AG09319 (cell line): Measurements from ENCODE around the gene KIF26B.

Experiments
- DNase-seq: peaks from one replicate; pipeline ENCODE4 v3.0.0-alpha.2; 2010; ENCODE audit warnings: low read depth; ENCODE audit errors: extremely low read depth
- CTCF ChIP-seq: IDR thresholded peaks from 2 replicates; pipeline ENCODE4 v1.5.1; 2011; ENCODE audit warnings: low read depth, mild to moderate bottlenecking, inconsistent platforms, low read length, moderate library complexity

KIF26B gene

DNA sequence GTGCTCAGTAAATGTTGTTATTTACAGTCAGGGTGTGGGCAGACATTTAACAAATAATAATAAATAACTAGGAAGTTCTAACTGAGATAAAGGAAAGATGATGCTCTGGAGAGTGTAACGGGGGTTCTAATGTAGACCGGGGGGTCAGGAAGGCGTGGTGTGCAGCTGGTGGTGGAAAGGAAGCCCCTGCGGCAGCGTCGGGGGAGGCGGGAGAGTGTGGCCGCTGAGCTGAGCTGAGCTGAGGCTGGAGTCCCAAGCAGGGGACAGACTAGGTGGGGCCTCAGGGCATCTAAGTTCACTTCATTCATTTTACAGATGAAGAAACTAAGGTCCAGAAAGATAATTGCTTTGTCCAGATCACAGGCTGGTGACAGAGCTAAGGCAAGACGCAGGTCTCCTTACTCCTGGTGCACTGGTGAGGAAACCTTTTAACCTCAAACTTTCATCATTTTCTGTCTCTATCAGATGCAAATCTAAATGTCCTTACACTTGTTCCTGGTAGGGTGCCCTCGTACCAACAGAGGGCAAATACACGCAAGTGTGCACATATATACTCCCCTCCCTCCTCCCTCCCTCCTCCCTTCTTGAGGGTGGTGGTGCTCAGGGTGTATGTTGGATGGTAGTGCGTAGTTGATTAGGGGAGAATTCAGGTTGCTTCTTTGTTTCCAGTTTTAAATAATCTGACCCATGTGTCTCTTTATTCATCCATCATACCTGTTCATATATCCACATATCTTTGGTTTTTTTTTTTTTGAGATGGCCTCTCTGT lies 44.1 kb downstream of the KIF26B start:
- DNase-seq: no peak
- no peak for TF ChIP-seq CTCF

DNA sequence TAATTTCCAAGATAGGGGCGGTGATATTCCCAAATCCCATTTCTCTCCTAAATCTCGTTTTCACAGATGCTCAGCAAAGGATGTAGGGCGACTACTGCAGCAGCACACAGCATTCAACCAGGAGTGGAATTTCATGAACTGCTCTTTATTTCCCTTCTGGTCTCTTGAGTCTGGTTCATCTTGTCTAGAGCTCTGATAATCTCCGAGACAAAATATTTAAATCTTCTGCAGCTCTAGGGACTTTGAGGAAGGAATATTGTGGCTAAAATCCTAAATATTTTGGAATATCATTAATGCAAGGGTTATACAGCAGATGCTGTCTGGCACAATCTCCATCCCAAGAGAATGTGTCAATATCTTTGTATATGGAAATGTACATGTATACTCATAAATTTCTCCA lies 45.4 kb downstream of the KIF26B start:
- DNase-seq: no peak
- no peak for TF ChIP-seq CTCF

DNA sequence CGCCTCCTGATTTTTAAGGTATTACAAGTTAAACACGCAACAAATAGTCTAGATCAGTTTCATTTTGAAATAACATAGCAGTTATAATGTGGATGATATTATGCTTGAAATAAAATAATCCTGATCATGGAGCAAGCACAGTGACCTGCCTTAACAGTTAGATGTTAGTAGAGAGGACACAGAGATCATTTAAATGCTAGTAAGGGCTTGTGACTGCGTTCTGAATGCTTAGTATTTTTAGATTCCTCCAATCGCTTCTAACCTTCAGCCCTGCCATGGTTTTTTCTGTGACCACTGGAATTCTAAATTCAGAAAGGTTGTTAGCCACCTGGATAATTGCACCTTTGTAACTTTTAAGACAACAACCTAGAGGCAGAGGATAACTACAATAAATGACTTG lies 46.4 kb downstream of the KIF26B start:
- TF ChIP-seq CTCF: no peak
- DNase-seq: no peak

DNA sequence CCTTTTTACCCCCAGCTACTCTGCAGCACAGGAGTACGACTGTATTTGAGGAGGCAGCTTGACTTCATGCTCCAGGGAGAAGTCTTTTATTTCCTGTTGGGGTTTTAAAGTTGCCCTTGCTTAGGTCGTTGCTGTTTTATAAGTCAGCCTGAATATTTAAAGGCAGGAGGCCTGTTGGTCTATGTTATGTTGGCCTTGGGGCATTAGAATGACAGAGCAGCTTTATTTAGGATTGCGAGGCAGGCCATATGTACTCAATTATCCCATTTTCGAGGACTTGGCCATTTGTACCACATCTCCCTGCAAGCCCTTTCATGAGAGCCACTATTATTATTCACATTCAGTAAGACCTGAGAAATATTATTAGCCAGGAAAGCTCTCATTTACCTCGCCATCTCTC lies 47.0 kb downstream of the KIF26B start:
- peak; percentile 23 for DNase-seq
- TF ChIP-seq CTCF: no peak

DNA sequence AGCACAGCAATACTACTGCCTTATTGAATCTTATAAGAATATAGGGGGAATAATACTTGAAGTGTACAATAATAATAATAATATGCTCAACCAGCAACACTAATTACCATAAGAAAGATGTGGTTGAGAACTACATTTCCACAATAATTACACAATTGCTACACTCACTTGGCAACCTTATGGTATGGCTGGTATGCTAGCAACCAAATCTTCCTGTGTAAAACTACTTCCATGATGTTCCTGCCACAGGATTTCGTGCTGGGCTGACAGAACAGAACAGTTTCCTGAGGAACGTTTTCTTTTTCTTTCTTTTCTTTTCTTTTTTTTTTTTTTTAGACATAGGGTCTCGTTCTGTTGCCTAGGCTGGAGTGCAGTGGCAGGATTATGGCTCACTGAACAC lies 50.6 kb downstream of the KIF26B start:
- no peak for DNase-seq
- TF ChIP-seq CTCF: no peak

GRCh38 chr1:245205864-245206263 lies 51.1 kb downstream of the KIF26B start:
- TF ChIP-seq CTCF: no peak
- no peak for DNase-seq

- no peak for DNase-seq
- TF ChIP-seq CTCF: no peak
Measured at GRCh38 chr1:245207056-245207638, 52.4 kb downstream of the KIF26B start.
